ENCODE measurements around the gene NFAT5.
"Not testable (repeated sequence)": the region's sequence is repeated elsewhere in the genome, so short reads cannot be mapped to it uniquely, and the experiment has no call there.

The NFAT5 gene

DNA sequence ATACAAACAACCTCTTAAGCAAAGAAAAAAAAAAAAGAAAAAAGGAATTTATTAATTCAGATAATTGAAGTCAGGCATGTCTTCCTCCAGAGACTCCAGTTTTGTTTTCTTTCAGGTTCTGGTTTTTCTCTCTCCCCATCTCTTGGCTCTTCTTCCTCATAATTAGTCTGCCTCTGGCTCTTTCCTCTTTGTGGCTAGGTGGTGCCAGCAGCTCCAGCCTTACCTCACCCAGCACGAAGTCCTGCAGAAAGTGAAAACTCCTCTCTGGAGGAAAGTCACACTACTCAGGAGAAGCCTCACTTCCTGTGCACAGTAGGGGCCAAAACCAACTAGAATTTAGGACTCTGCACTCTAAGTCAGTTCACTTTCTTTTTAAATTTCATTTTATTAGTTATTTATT is 10.3 kb upstream of the NFAT5 start:
- ATAC-seq (no peak), DNase-seq (no peak)

DNA sequence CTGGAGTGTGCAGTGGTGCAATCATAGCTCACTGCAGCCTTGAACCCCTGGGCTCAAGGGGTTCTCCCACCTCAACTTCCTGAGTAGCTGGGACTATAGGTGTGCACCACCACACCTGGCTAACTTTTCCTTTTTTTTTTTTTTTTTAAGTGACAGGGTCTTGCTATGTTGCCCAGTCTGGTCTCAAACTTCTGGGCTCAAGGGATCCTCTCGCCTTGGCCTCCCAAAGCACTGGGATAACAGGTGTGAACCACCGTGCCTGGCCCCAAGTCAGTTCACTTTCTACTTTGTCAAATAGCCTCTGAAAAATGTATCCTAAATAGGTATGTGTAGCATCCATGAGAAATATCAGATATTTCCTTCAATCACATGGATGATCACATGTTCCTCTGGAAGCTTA is 9.9 kb upstream of the NFAT5 start:
- ATAC-seq (no peak), DNase-seq (no peak)

DNA sequence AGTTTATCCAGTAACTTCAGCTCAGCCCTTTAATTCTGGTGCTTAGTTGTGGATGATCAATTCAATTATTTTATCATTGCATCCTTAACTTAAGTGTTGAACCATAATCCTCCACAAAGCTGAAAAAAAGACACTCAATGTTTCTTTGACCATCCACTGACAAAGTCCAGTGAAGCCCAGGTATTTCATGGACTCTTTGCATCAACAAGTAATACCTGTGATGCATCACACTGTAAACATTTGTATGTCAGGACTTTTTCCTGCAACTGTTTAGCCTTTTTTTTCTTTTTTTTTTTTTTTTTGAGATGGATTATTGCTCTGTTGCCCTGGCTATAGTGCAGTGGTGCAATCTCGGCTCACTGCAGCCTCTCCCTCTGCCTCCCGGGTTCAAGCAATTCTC is 6.6 kb upstream of the NFAT5 start:
- ATAC-seq (no peak), DNase-seq (no peak)

DNA sequence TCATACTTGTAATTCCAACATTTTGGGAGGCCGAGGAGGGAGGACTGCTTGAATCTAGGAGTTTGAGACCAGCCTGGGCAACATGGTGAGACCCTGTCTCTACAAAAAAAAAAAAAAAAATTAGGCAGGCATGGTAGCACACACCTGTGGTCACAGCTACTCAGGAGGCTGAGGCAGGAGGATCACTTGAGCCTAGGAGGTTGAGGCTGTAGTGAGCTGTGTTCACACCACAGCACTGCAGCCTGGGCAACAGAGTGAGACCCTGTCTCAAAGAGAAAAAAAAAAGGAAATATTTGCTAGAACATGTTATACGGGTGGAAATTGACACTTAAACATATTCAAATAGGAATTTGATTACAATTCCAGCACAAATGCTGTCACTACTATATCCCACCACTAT is 4.4 kb upstream of the NFAT5 start:
- ATAC-seq, DNase-seq: not testable (repeated sequence)

DNA sequence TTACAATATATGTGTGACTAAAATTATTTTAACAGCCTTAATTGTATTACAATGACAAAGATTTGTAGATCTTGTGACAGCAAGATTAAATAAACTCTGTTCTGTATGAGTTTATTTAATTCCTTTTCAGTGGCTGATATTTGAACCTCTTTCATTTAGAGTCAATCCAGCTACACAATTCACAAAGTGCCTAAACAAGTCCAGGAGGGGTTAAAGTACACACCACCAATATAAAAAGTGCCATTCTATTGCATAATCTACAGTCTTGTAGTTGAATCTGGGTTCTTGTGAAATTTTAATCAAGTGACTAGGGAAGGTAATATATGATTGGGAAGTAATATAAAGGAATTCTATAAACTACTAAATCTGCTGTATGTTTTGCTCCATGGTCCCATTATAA is 3.9 kb upstream of the NFAT5 start:
- ATAC-seq (no peak), DNase-seq (no peak)

DNA sequence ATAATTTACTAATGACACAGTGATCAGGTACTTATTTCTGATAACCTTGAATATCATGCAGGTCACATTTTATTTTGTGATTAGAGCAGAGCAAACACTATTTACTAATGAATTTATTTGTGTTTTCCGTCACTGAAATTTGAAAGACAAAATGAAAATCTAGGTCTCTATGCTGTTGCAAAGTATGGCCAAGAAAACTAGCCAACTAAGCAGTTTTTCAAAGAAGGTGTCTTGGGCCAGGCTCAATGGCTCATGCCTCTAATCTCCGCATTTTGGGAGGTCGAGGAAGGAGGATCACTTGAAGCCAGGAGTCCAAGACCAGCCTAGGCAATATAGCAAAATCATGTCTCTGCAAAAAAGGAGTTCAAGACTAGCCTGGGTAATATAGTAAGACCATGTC is 3.0 kb upstream of the NFAT5 start:
- ATAC-seq, result no peak

DNA sequence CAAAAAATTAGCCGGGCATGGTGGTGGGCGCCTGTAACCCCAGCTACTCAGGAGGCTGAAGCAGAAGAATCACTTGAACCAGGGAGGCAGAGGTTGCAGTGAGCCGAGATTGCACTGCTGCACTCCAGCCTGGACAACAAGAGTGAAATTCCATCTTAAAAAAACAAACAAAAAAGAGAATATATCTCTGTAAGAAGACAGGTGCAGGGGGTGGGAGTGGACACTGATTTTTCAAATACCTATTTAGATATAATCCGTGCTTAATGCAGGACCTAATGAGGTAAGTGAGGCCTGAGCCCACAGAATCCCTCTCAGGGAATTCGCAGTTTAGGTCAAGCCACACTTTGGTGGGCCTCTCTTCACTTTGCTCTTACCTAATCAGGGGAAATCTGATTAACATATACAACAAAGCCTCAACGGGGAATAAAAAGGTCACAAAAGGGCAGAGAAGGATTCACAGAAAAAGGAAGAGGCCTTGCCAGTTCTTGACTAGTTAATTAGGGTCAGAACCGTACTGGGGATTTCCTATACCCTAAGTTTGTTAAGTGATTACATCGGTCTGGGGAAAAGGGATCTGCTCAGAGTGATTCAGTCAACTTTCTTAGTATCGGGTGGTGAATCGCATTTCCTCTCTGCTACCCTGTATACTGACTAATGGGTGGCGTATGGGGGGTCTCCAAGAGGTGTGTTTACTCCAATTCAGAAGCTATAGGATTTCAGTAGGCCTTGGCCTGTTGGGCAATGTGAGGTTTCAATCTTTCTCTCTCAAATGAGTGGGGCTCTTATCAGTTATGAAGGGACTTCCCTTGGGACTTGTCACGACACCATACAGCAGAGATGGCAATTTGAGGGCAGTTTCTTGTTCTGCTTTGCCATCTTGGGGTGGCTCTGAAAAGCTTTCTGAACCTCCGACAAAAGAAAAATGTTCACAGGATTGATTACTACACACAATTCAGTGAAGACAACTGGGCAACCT is 1.9 kb upstream of the NFAT5 start:
- DNase-seq (peak; percentile 69), ATAC-seq (peak; percentile 94)

More for the DNA sequence above, 3.0 kb upstream of the NFAT5 start:
- DNase-seq, result no peak

DNA sequence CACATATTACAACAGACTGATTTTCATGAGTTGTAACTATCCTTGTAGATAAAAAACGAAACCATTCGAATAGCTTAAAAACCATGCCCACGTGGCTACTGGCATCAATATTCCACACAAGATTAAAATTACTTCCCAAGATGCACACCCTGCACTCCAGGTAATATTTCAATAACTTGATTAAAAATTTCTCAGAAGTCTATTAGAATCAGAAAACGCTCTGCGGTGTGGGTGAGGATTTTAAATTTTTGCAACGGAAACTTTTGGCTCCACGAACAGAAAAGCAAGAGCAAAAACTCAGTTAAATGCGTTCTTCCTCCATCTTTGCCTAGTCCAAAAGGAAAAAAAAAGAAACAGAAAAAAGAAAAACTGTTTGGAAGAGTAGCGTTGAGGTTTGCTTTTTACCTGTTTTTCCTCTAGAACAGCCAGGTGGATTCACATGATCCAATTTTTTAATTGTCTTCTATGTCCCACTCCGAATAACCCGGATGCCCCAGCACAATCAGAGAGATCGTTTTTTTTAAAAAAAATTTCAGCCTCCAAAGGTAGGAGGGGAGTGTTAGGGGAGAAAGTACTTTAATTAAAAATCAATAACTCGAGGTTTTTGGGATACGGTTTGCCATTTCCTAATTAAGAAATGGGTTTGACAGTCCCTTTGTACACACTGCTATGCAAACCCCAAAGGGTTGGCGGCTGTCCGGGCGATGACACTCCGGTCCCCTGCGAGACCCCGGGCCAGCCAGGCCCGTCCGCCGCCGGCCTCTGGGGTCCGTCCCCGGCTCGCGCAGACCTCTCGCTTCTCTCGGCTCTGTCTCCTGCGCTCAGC is 708 bp upstream of the NFAT5 start:
- DNase-seq, result no peak
- ATAC-seq, result no peak

DNA sequence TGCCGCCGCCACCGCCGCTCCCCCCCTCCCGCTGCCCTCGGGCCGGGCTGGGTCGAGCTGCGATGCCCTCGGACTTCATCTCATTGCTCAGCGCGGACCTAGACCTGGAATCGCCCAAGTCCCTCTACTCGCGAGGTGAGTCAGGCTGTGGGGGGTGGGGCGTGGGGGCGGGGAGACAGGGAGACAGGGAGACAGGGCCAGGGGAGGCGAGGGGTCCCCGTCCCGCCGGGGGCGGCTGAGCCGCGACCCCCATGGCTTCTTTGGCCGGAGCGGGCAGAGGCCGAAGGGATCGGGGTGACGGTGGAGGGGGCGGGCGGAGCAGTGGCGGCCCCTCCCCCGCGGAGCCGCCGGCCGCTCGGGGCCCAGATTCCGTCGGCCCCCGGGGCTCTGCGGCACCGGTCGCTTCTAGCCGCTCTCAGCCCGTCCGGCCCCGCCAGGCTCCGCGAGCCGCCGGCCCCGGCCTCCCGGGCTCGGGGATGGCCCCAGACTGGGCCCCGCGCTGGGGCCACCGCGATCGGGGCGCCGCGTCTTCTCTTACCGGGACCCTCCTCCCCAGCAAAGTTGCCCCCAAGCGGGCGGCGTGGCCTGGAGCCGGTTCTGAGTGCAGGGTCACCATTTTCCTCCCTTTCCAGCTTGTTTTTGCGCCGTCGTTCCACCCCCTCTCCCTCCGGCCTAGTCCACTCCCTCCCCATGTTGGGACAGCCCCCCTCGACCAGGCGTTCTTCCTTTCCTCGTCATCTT is 644 bp downstream of the NFAT5 start:
- ATAC-seq (peak; percentile 4), DNase-seq (peak; percentile 50)

DNA sequence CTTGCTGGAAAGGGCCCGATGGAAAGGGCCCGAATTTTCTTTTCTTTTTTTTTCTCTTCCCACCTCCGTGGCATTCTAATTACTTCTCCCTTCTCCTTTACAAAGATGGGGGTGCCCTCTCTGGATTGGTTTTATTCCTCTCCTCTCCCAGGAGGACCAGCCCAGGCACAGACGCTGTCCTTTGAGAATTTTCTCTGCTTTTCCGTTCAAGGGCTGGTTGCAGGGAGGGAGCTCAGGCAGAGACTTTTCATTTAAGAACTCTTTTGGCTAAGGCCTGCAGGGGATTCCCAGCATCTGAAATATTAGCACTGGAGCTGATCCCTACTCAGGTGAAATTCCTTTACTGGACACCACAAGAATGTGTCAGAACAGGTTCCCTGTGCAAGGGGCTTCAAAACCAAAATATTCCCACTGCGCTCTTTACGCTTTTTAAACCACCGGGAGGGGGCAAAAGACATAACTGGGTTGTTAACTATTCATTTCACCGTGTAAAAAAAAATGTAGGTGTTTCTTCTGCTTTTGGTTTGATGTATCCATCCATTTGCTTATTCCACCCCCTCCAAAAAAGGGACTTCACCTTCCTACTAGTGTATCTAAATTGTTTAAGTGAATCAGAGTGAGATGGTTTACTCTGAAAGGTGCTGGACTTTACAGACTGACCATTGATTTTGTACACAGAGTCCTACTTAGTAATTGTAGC is 1.4 kb downstream of the NFAT5 start:
- ATAC-seq, result no peak
- no peak for DNase-seq

DNA sequence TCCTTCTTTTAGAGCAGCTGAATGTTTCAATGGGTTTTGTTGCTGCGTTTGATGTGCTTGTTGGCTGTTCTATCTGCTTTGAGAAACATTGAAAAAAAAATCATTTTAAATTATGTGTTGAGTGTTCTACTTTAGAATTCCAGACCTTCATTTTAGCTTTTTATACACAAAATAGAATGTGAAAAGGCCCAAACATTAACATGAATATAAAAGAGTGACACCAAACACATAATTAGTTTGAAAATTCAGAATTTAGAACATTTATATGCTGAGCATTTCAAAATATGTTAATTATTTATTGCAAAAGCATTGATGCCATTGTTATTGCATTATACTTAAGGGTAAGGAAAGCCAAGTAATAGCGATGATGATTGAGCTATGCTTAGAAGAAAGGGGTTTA is 2.9 kb downstream of the NFAT5 start:
- DNase-seq (no peak), ATAC-seq (no peak)

DNA sequence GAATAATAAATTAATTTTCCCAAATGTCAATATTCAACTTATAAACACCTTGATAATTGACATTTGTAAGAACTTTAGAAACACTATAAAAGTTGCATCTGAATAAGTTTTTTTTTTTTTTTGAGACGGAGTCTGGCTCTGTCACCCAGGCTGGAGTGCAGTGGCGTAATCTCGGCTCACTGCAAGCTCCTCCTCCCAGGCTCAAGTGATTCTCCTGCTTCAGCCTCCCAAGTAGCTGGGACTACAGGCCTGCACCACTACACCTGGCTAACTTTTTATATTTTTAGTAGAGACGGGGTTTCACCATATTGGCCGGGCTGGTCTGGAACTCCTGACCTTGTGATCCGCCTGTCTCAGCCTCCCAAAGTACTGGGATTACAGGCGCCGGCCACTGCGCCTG is 13.0 kb downstream of the NFAT5 start:
- not testable (repeated sequence) for DNase-seq, ATAC-seq

DNA sequence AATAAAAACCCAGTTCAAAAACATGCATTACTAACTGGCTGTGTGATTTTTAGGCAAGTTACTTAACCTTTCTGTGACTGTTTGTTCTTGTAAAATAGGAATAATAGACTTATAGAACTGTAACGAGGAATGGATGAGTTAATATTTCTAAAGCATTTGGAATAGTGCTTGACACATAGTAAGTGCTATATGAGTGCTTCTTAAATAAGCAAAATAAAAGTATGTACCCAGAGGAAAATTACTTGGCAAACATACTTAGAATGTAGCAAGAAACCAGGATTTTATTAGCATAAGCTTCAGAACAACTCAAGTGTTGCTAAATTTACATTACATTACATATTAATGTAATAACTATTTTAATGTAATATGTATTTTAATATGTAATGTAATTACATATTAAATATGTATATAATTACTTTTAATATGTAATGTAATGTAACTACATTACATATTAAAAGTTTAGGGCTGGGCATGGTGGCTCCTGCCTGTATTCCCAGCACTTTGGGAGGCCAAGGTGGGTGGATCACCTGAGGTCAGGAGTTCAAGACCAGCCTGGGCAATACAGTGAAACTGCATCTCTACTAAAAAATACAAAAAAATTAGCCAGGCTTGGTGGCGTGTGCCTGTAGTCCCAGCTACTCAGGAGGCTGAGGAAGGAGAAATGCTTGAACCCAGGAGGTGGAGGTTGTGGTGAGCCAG is 14.2 kb downstream of the NFAT5 start:
- ATAC-seq (no peak), DNase-seq (no peak)

DNA sequence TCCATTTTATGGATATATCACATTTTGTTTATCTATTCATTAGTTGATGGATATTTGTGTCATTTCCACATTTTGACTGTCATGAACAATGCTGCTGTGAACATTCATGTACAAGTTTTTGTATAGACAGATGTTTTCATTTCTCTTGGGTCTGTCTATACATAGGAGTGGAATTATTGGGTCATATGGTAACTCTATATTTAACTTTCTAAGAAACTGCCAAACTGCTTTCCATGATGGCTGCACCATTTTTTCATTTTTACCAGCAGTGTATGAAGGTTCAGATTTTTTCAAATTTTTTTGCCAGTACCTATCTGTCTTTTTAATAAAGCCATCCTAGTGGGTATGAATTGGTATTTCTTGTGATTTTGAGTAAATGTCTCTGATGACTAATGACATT is 15.5 kb downstream of the NFAT5 start:
- ATAC-seq (peak; percentile 78), DNase-seq (no peak)

DNA sequence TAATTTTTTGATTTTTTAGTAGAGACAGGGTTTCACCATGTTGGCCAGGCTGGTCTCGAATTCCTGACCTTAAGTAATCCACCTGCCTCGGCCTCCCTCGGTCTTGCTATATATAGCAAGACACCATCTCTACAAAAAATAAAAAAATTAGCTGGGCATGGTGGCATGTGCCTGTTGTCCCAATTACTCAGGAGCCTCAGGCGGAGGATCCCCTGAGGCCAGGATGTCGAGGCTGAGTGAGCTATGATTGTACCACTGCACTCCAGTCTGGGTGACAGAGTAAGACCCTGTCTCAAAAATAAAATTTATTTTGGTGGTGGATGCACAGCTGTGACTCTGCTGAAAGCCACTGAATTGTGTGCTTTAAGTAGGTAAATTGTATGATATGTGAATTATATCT is 18.7 kb downstream of the NFAT5 start:
- not testable (repeated sequence) for DNase-seq, ATAC-seq

DNA sequence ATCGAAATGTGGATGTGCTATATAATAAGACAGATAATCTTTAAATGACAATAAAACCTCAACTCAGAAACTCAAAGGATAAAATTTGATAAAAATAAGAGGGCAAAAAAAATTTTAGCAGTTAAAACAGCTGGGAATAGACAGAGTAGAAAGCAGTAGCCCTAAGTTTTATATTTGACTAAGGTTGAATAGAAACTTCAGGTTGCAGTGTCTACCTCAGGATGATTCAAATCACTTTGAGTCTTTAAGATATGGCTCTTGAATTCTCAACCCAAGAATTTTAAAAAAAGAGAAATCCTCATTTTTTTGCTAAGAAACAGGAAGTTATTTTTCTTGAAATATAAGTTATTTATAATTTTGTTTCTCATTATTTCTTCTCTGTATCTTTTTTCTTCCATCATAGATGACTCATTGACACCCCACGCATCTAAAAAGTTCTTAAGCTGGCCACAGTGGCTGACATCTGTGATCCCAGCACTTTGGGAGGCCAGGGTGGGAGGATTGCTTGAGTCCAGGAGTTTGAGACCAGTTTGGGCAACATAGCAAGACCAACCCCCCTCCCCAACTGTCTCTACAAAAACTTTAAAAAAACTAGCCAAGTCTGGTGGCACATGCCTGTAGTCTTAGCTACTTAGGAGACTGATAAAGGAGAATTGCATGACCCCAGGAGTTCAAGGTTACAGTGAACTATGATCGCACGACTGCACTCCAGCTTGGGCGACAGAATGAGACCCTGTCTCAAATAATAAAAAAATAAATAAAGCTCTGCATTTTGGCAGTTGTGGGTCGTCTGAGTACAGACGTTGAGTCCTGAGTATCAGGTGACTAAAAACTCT is 23.9 kb downstream of the NFAT5 start:
- DNase-seq (no peak), ATAC-seq (peak; percentile 43)

DNA sequence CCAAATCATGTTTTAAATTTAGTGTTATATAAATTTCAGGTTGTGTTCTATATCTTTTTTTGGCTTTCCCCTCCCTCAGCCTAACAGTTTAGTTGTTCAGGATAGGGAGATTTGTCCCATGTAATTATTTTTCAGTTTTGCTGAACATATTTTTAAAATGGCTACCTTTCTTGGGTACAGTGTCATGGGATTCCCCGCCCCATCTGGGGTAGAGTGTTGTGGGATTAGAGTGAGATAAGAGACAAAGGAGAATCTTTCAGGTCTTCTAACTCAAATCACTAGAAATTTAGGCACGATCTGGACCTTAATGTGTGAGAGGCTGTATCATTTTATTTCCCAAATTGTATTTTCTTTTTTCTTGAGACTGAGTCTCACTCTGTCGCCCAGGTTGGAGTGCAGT is 24.8 kb downstream of the NFAT5 start:
- ATAC-seq (no peak), DNase-seq (no peak)

DNA sequence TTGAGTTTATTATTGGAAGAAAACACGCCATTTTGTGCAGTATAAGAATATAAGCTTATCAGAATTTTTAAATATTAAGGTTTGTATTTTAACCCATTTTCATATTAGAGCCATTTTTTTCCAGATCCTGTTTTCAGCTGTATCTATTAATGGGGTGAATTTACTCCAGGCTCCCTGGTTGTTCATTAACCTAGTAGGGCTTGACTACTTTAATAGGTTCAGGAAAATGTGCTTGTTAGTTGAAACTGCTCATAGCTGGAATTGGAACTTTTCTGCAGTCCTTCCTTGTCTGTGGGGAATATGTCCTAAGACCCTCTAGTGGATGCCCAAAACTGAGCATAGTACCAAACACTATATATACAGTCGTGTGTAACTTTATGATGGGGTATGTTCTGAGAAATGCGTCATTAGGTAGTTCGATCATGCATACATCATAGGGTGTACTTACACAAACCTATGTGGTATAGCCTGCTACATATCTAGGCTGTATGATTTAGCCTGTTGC is 28.0 kb downstream of the NFAT5 start:
- DNase-seq (no peak), ATAC-seq (no peak)

DNA sequence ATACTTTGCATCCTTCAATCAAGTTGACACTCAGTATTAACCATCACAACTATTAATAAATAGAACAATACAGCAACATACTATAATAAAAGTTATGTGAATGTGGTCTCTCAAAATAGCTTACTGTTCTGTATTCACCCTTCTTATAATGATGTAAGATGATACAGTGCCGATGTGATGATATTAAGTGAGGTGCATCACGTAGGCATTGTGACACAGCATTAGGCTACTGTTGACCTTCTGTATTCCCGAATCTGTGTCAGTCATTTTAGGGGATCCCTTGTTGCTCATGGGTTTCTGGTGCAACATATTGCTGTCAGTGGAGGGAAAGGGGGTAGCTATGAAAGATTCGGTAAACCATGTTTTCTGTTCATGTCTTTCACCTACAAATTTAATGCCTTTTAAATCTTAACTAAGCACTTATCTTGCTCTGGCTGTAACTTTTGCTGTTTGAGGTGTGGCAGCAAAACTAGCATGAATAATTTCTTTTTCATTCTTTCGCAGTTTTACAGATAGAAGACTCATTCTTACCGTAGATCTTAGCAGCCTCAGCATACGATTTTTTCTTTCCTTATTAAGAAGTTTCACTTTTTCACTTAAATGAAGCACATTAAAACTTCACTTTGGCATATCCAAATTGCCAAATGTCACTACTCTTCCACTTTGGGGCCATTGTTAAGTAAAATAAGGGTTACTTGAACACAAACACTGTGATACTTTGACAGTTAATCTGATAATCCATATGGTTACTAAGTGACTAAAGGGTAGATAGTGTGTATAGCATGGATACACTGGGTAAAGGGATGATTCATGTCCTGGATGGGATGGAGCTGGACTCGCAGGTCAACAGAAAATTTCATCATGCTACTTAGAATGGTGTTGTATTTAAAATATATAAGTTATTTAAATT is 29.6 kb downstream of the NFAT5 start:
- ATAC-seq (no peak), DNase-seq (no peak)
